T-helper 1 cell (primary cell): ENCODE results near the gene FZR1.

ENCODE experiments used
- DNase-seq, 5 donors: peaks; one replicate each; pipeline ENCODE4 v3.0.0-alpha.2; 2012 to 2020
- total RNA-seq, 4 donors: gene quantifications; one replicate each; lab custom pipeline; 2026; lab: John Stamatoyannopoulos, UW

Gene FZR1
- 64.8 to 102 (median 75.0) reads per million in 4 donors for total RNA-seq

DNA sequence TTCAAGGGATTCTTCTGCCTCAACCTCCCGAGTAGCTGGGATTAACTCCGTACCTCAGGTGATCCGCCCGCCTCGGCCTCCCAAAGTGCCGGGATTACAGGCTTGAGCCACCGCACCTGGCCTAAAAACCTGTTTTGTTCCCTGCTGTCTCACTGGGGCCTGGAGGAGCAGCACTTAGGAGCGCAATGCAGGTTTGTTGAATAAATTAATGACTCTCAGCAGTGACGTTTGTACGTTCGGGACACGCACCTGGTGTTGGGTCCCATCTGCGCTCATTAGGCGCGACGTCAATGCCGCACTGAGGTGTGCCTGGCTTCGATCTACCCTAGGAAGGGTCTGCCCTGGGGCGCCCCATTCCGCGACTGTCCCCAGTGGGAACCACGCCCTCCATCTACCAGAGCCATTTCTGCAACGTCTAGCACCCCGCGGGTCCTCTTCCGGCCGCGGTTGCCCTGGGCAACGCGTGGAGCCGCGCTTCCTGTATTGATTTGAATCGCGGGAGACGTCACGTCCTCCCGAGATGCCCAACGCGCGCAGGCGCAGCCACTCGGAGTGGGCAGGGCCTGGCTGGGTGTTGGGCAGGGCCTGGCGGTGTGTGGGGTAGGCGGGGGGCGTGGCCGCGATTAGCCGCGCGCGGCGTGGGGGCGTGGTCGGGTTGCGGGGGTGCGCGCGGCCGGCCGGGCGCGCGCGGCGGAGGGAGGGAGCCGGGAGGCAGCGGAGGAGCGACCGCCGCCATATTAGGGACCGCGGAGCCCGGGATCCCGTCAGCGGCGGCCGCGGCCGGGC lies at the start of gene FZR1:
Gene FZR1, plus strand, starts transcription at position 714 of the 786 bp plus-strand sequence. CDS start 16,679 bp downstream, outside the sequence.
- DNase-seq, result peak; percentile 99 to 100 (median 100)

DNA sequence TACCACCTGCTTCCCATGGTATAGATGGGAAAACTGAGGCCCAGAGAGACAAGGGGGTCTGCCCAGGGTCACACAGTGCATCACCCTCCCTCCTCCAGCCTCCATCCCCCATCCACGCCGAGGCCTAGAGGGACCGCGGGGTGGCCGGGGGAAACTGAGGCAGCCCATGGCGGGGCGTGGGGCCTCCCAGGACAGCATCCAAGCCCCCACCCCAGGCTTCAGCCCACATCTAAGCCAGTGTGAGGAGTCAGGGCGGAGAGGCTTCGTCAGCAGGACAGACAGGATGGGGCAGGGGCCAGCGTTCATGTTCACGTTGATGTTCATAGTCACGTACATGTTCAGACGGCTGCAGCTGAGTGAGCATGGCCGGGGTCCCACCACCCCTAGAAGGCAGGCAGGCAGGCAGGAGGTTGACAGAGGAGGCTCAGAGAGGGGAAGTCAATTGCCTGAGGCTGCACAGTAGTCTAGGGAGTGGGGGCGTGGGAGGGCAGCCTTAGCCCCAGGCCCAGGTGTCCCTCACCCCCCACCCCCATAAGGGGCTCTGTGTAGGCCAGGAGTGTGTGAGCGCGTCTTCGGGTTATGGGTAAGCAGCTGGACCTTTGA lies 49.1 kb upstream of the FZR1 start:
- no peak for DNase-seq

DNA sequence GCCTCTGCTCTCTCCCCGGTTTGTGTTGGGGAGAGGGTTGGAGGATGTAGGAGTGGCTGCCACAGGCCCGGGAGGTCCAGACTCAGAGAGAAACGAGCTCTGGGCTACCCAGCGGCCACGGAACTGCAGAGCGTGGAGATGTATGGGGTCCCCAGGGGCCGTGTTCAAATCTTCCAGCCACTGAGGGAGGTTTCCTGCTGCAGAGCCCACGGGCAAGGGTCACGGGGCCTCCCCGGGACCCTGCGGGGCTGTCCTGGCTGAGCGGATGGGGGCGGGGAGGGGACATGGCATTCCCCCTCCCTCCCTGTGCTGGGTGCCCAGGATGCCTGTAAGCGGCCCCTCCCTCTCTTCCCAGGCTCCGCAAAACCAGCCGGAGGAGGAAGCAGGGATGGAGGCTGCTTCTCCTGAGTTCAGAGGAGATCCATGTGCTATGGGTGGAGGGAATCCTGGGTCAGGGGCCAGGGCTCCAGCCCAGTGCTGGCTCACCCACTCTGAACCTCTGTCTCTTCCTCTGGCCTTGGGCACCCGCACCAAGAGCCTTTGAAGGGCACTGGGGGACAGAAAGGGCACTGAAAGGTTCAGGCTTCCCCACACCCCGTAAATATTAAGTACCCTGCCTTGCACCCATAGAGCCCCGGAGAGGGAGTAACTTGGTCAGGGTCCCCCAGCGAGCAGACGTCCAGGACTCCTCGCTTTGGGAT lies 48.4 kb upstream of the FZR1 start:
- DNase-seq, result no peak

- DNase-seq, result no peak
Observed at GRCh38 chr19:3458229-3459088, 47.7 kb upstream of the FZR1 start.

DNA sequence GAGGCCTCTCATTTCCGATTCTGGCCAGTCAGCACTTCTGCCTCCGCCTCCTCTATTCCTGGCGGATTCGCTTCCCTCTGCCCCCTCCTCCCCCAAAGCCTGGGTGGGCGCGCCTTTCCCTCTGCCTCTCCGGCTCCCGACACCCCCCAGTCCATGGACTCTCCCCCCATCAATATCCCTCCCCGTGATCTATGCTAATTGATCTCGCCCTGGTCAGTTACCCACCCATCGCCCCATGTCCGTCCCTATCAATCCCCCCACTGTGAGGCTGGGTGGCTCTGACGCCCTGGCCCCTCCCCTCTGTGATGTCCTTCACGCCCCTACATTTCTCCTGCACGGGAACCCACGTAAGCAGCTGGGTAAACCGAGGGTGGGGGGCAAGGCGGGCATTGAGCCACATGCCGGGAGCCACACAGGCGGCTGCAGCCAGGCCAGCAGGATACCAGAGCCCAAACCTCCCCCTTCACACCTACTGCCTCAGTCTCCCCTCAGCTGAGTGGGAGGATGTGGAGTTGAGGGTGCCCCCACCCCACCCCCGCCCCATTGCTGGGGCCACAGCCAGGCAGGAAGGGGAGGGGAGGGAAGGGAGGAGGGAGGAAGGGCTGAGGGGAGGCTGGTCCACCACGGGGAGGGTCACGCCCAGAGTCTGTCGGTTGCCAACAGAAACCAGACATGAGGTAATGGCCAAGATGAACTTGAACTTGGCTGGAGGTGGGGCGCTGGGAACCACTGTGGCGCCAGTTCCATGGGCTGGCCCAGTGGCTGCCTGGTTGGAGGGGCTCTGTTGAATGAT lies 46.8 kb upstream of the FZR1 start:
- DNase-seq, result no peak

DNA sequence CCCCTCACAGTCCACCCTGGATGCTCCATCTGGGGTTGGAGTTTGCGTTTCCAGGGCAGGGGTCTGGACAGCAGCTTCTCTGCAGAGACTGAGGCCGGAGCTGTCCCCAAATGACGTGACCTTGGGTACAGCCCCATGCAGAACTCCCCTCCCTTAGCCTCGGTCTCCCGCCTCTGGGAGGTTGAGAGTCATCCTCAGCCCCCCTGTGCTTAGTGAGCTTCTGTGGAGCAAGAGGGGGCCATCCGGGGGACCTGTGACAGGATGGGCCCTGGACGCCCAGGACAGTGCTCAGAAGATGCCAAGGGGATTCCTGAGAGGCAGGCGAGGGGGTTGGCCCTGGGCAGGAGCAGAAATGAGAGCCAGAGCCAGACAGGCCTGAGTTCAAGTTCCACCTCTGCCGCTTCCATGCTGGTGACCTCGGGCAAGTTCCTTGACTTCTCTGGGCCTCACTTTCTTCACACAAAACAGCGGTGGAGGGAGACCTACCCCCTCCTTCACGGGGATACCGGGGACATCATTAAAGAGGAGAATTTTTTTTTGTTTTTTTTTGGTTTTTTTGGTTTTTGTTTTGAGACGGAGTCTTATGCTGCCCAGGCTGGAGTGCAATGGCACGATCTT lies 46.0 kb upstream of the FZR1 start:
- no peak for DNase-seq

DNA sequence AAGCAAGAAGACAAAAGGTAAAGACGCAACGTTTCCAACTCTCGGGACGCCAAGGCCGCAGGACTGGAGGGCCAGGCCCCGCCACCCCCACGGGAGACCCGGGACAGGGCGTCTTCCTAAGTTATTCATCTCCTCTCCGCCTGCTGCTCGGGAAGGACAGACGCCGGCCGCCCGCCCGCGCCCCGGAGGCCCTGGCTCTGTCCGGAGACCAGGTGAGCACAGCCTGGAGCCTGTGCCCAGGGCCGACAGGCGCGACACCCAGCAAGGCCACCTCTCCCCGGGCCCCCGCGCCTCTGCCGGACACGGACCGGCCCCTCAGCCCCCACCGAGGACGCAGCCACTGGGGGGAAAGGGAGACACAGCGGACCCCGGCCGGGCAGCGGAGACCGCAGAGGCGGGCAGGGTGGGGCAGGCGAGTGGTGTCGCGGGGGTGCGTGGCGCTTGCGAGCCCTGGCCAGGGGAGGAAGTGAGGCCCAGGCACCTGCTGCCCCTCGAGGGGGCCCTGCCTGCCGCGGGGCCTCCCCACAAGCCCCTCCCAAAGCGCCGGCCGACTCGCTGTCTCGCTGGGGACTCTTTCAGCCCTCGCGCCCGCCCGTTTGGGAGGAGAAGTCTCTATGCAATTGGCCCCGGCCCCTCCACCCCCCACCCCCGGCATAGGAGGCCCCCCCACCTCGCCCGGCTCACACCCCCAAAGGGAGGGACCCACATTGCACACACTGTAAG lies 43.0 kb upstream of the FZR1 start:
- no peak for DNase-seq

DNA sequence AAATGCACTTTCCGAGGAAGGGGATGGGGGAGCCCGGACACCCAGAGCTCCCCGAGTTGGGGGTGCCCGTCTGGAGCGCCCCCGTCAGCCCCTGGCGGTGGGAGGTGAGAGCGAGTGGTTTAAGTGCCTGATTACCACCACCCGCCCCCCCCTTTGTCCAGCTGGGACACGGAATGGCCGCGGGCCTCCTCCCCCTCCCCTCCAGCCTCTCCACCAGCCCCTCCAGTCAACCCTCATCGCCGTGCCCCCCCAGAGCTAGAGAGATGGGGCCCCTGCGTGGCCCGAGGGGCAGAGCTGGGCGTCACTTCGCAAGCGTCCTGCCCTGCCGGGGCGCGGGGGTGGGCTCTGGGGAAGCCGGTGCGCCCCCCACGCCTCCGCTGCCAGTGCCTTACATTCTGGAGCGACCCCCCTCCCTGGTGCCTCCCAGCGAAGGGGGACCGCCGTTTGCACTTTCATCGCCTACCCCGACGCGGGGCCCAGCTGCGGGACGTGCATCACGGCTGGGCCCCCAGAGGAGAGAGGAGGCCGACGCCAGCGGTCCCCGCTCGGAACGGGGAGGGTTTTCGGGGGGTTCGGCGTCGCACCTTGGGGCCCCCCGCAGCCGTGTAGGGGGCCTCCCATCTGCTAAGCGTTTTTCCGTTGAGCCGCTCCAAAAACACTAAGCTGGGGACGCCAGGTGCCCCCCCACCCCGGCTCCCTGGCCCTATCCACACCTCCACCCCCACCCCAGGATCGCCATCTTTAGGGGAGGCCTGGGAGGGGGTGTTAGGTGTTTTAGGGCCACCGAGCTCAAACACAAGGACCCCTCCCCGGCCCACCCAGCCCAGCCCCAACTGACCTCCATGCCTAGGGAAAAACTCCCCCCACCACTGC lies 42.2 kb upstream of the FZR1 start:
- no peak for DNase-seq

DNA sequence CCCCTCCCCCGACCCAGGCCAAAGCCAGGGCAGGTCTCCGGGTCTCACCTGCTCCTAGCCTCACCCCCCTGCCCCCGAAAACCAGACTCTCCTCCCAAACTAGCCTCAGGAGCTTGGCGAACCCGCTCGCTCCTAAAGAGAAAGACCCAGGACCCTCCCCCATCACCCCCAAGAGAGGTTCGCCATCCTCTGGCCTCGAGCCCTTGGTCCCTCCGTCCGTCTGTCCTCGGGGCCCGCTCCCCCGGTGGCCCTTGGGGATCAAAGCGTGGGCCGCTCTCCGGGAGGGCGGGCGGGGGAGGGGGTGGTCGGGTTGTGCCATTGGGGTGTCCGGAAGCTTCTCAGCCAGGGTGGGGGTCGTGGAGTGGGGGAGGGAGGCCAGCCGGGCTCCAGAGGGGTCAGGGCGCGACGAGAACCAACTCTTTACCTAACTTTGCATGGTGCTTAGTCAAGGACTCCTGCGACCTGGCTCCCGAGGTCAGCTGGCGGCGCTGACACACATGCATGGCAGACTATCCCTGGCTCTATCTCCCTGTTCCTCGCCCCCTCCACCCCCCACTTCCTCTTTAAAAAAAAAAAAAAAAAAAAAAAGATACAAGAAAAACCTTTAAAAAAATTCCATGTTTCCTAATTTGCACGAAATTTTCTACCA lies 41.4 kb upstream of the FZR1 start:
- DNase-seq, result no peak

- DNase-seq, result no peak
Observed at GRCh38 chr19:3465552-3465951, 40.6 kb upstream of the FZR1 start.

DNA sequence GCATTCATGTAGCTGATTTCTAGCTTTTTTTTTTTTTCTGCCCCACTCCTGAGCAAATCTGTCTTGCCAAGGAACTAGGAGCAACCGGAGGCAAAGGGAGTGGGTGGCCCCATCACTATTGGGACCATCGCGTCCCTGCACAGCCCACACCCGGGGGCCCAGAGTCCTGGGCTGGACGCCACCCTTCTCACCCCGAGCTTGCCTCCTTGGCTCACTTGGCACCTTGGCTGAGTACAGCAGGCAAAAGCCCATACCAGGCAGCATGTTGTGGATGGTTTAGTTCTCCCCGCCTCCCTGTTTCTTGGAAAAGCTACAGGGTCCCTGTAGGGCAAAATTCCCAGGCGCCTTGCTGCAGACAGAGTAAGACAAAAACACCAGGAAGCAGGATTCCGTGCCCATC lies 39.5 kb upstream of the FZR1 start:
- no peak for DNase-seq

DNA sequence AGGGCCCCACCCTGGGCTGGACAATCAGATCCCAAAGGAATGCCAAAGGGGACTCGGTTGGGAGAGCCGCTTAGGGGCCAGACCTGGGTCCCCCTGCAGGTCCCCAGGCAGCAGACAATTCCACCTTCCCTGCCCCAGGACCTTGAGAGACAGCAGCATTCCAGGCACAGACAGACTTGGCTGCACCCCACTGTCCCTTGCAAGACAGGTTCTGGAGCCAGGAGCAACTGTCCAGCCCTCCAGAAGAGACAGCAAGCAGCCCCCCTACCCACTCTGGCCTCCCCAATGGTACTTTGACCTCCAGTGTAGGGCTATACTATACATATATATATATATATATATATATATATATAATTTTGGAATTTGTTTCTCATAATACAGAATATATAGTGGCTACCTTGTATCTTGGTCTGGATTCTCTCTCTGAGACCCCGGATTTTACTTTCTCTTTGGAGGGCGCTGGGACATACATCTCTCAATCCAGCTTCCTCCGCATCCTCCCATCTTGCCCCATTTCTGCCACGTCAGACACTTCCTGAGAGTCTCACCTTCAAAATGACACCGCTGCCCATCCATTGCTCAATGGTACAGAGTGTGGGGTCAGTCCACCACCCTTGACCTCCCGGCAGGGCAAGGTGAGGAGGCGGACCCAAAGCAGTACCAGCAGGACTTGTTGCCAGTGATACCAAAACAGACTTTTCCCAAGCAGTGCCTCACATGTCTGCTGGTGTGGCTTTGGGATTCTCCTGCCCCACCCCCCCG lies 38.5 kb upstream of the FZR1 start:
- no peak for DNase-seq

DNA sequence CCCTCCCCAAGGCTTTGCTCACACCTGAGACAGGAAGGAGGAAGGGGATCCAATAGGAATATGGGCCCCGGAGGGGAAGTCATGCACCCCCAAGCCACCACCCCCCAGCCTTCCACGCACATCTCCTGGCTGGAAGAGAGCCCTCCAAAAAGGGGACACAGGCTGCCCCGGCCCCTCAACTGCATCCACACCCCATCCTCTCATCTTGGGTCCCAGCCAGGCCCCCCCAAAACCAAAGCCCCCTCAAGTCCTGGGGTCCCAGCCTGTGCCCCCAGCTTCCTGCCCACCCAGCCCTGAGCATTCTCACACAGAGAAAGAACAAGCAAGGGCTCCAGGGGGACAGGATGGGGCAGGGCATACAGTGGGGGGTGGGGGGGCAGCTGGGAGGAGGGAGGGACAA lies 37.9 kb upstream of the FZR1 start:
- no peak for DNase-seq

- no peak for DNase-seq
Observed at GRCh38 chr19:3469638-3470499, 36.2 kb upstream of the FZR1 start.

DNA sequence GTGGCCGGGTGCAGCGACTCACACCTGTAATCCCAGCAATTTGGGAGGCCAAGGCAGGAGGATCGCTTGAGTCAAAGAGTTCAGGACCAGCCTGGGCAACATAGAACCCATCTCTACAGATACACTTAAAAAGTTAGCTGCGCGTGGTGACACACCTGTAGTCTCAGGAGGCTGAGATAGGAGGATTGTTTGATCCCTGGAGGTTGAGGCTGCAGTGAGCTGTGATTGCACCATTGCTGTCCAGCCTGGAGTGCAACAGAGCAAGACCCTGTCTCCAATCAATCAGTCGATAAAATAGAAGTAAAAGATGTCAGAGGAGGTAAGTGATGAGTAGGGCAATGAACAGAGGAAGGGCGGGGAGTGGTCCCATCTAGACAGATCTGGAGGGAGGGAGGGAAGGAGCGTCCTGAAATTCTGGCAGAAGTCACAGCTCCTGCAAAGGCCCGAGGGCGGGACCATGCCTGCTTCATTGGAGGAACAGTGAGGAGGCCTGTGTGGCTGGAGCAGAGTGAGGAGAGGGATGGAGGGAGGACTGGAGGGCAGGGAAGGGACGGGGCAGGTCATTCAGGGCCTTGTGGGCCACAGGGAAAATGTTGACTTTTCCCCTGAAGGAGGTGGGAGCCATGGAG lies 35.5 kb upstream of the FZR1 start:
- no peak for DNase-seq

GRCh38 chr19:3471954-3472655 lies 34.0 kb upstream of the FZR1 start:
- peak in 1 of 5 donors; percentile 26 for DNase-seq
